ENCODE data around the gene RAB11FIP3. TPM values are rescaled to one million over a fixed set of nuclear protein-coding genes. Genes with fewer than 3 reads are reported as not detected.
A peak's percentile ranks its signal among the peaks of the same experiment; 100 is the strongest.

RAB11FIP3 gene
- total RNA-seq, 1 donor from 2014 or later = 25.4 TPM

DNA sequence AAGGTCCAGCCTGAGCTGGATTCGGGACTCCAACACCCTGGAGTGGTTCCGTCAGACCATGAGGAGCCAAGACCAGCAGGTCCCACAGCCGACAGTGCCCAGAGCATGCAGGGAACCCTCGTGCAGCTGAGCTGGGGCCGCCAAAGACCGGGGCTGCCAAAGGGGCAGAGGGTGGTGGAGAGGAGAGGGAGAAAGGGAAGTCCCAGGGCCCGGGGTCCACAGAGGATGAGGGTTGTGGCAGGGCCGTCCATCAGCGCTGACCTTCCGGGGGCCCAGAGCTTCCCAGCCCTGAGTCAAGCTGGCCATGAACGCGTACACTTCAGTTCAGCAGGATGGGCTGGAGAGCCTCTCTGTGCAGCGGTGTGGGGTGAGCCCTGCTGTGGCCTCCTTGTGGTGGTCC is 95.4 kb downstream of the RAB11FIP3 start:
- intact Hi-C loops (cut with DNase I) = loop anchor here (10.0 kb wide), 1 partner anchor 96 kb away; the partner anchor contains the start of gene RAB11FIP3
- DNase-seq (no peak), ATAC-seq (ENCODE audit: poor library complexity) (no peak)

DNA sequence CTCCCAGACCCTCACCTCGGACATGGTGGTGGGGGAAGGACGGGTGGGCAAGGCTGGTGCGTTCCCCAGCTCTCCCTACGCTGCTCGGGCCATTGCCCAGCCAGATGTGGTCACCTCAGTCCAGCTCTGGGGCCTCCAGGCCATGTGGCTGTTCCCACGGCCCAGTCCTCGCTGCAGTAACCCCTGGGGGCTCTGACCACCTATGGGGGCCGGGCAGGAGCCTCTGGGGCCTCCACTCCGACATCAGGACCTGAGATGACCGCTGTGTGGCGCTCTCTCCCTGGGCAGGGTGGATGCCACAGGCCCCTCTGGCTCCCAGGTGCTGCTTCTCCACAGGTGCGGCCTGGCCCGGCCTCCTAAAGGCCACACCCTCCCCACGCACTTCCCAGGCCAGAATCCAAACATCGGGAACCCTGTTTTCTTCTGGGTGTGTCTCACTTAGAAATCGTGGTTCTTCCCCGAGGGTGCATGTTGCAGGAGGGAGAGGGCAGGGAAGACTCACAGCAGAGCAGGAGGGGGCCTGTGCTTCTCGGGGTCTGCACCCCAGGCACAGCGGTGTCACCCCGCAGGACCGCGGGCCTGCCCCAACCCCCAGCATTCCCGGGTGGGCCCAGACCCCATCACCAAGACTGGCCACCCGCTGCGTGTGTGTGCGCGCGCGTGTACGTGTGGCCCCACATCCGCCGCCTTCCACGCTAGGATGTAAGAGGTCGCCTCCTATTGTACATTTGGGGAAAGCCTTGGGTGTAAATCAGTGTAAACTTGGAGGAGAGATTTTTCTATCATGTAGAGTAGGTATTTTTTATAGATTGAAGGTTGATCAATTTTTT is 96.1 kb downstream of the RAB11FIP3 start:
- DNase-seq = no peak
- ATAC-seq (ENCODE audit: poor library complexity) = no peak
- intact Hi-C loops (cut with DNase I) = loop anchor here (10.0 kb wide), 1 partner anchor 97 kb away; the partner anchor contains the start of gene RAB11FIP3

DNA sequence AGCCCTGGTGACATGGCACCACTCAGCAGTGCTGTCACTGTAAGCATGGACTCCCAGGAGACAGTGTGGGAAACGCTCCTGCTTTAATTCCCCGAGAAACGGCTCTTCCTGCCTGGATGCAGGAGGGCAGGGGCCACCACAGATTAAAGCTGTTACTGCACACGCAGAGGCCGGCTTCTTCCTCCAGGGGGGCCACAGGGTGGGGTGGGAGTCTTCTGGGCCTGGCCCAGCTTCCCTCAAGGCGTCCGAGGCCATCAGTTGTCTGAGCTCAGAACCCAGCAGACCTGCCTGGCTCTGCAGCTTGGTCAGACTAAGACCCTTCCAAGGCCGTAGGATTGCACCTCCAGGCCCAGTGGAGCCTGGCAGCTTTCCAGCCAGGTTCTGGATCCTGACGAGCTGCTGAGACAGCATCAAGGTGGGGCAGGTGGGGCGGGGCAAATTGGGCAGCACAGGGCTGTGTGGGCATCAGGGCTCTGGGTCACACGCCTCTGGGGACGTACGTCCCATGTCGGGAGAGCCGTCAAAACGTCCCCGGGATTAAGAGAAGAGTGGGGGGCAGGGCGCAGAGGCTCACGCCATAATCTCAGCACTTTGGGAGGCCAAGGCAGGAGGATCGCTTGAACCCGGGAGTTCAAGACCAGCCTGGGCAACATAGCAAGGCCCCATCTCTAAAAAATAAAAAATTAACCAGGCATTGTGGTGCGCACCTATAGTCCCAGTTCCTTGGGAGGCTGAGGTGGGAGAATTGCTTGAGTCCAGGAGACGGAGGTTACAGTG is 97.1 kb downstream of the RAB11FIP3 start:
- no peak for ATAC-seq (ENCODE audit: poor library complexity)
- DNase-seq = no peak
- intact Hi-C loops (cut with DNase I) = loop anchor here (10.0 kb wide), 1 partner anchor 98 kb away; the partner anchor contains the start of gene RAB11FIP3

GRCh38 chr16:523097-523741 is 97.8 kb downstream of the RAB11FIP3 start:
- intact Hi-C loops (cut with DNase I) = loop anchor here (10.0 kb wide), 1 partner anchor 98 kb away; the partner anchor contains the start of gene RAB11FIP3
- DNase-seq = no peak
- no peak for ATAC-seq (ENCODE audit: poor library complexity)

DNA sequence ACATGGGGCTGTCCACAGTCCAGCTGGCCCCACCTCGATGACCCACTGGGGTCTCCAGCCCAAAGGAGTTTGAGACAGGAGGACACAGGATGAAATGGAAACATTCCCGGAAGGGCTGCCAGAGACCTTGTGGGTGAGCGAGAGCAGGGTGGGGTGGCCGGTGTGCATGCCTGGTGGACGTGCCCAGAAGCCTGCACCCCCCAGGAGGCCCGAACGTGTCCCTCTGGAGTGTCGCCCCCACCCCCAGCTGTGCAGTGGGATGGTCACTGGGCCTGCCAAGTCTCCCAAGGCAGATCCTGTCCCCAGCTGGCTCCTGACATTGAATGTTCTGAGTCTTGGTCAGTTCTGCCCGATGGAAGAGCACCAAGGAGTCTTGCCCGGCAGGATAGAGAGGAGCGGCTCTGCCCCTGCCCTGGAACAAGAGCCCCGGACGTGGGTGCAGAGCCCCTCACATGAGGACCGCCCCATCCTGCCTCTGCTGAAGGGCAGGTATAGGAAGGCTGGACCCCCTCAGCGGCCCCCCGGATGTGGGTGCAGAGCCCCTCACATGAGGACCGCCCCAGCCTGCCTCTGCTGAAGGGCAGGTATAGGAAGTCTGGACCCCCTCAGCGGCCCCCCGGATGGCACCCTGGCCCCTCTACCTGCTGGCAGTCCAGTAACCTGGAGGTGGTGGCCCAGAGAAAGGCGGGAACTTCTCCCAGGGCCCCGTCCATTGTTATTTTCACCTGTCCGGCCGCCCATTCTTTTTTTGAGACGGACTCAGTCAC is 99.0 kb downstream of the RAB11FIP3 start:
- intact Hi-C loops (cut with DNase I) = loop anchor here (10.0 kb wide), 1 partner anchor 100 kb away; the partner anchor contains the start of gene RAB11FIP3
- ATAC-seq (ENCODE audit: poor library complexity) (no peak), DNase-seq (no peak)

DNA sequence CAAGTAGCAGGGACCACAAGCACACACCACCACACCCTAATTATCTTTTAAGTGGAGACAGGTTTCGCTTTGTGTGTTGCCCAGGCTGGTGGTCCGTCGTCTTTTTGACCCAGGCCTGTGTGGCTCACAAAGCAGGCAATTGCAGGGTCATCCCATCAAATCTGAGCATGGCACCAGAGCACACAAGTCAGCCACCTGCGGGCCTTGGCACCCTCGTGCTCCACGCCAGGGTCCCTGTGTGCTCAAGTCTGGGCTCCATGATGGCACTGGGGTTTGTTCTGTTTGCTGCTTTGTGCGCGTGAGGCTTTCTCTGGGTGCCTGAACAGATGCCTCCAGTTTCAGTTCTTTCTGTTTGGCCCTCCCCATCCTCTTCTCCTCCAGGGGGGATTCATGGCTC is 99.7 kb downstream of the RAB11FIP3 start:
- ATAC-seq (ENCODE audit: poor library complexity) (no peak), DNase-seq (no peak)
- intact Hi-C loops (cut with DNase I) = loop anchor here (10.0 kb wide), 1 partner anchor 100 kb away; the partner anchor contains the start of gene RAB11FIP3

DNA sequence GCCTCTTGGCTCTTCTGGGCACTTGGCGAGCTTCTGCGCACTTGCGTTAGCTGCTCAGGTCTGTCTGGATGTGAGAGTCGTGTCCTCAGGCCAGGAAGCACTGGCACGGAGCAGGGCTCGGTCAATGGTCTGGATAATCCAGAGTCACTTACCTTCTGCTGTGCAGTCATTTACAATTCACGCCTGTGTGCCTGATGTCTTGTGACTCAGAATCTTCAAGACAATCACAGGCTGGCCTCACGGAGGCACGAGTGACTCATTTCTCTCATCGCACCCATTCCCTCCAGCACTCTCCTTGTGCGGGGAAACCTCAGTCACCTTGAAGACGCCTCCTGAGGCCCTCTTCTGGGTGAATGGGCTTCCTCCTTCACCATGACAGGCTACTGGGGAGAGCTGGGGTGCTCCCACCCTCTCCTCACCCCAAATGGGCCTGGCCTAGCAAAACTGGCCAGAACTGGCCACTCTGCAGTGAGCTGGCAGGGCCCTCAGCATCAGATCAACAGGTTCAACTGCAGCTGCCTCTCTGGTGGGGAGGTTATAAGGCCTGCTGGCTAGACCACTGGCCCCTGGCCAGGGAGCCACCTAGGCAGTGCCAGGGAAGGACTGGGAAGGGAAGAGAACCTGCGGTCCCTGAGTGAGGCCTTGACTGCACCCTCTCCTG is 100.2 kb downstream of the RAB11FIP3 start:
- DNase-seq (no peak), ATAC-seq (ENCODE audit: poor library complexity) (no peak)
- intact Hi-C loops (cut with DNase I) = loop anchor here (10.0 kb wide), 1 partner anchor 101 kb away; the partner anchor contains the start of gene RAB11FIP3

DNA sequence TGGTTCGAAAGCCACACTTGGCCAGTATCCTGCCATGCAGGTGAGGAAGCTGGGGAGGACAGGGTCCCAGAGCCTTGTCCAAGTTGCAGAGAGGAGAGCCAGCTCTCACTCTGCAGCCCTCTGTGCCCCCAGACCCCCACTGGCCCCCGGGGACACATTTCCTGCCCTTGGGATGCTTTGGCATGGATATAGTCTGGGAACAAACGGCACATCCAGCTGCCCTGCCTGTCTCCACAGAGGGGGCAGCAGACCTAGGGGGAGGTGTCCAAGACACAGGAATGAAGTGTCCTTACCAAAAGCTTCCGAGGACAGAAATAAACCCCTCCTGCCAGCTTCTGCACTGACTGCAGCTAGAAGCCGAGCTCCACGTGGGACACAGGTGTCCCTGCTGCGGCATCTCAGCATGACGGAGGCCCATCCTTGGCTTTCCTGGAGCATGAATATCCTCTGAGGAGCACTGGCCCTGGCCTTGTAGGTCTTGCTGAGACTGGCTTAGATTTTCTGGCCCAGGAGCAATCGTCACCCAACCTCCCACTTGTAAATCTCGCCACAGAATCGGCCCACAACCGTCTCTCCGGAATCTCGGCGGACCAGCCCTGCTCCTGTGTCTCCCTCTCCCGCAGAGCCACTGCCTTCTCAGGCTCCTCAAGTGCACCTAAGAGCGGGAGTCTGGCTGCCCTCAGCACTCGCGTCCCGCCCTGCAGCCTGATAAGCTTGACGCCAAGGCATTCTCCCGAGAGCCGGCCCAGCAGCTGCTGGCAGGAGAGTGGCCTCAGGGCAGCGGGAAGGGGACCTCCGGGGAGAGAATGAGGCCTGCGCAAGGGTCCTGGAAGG is 100.9 kb downstream of the RAB11FIP3 start:
- DNase-seq (peak; percentile 76), ATAC-seq (ENCODE audit: poor library complexity) (peak; percentile 45)
- intact Hi-C loops (cut with DNase I) = loop anchor here (10.0 kb wide), 1 partner anchor 102 kb away; the partner anchor contains the start of gene RAB11FIP3

DNA sequence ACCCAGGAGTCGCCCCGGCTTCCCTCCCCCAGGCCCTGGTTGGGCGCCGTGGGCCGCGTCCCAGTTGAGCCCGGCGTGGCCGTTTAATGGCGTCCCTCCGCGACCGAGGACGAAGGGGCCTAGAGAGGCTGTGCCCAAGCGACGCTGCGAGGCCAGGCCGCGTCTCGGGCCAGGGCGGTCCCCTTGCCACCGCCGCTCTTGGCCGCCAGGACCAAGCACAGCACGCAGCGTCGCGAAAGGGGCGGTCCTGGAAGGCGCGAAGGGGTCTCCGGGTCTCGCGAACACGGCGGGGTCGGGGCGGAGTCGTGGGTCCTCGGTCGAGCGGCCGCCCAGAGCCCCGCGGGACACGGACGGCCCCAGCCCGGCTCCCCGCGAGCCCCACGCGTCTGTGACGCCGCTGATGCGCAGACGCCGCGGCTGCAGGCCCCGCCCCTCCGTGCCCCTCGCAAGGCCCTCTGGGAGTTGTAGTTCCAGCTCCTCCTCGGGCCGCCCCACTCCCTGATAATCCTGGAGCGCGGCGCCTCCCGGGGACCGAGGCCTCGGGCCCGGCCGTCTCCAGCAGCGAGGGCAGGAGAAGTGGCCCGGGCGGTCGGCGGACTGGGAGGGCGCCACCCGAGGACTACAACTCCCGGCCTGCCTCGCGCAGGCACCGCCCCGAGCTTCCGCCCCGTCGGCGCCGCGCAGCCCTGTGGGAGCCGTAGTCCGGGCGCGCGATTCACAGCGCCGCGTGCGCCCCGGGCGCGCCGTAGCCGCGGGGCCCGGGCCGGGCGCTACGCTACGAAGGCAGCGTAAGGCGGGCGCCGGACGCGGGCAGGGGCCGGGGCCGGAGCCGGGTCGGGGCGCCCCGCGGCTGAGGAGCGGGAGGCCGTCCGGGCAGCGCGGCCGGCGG is 101.8 kb downstream of the RAB11FIP3 start, which contains the start of gene CAPN15:
TSS of gene CAPN15 (plus strand) at position 698 of the 889 bp plus-strand sequence. CDS start 19,127 bp downstream, outside the sequence.
- intact Hi-C loops (cut with DNase I) = loop anchor here (10.0 kb wide), 1 partner anchor 102 kb away; the partner anchor contains the start of gene RAB11FIP3
- ATAC-seq (ENCODE audit: poor library complexity) = peak; percentile 93

DNA sequence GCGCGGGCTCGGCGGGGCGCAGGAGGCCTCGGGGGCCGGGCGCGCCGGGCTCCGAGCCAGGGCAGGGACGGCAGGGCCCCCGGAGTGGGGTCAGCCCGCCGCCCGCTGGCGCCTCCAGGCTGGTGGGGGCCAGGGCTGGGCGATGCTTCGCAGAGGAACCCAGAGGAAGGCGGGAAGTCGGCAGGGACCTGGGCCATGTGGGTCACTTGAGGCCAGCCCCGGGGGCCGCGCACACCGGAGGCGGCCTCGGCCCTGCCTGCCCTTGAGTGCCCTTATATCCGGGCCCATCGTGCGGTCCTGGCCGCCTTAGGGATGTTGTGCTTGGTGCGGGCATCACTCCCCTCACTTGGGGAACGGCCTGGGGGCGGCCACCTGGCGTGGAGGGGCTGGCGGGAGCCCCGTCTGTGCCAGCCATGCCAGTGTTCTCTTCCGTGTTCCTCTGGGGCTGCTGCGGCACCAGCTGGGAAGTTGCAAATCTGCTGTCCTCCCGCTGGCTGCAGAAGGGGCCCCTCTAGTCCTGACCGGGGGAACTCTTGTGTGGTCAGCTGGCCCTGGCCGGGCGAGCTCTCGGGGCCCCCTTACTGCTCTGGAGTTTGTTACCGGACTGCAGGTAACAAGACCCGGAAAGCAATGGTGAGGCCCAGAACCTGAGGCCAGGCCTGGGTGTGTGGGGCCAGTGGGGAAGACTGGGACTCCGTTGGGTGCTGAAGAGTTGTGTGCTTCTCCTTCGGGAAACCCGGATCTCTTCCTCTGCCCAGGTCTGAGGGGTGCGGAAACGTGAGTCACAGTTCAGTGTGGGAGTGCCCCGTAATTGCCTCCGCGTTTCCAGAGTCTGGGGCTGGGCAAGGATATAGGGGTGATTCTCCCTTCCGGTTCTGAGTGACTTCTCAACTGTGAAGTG is 102.9 kb downstream of the RAB11FIP3 start:
- DNase-seq (peak; percentile 60), ATAC-seq (ENCODE audit: poor library complexity) (no peak)
- intact Hi-C loops (cut with DNase I) = loop anchor here (10.0 kb wide), 1 partner anchor 104 kb away; the partner anchor contains the start of gene RAB11FIP3

More for the DNA sequence above, 101.8 kb downstream of the RAB11FIP3 start, which contains the start of gene CAPN15:
- peak; percentile 92 for DNase-seq

GRCh38 chr16:529012-529575 is 103.6 kb downstream of the RAB11FIP3 start:
- intact Hi-C loops (cut with DNase I) = loop anchor here (10.0 kb wide), 1 partner anchor 104 kb away; the partner anchor contains the start of gene RAB11FIP3
- DNase-seq (no peak), ATAC-seq (ENCODE audit: poor library complexity) (no peak)

DNA sequence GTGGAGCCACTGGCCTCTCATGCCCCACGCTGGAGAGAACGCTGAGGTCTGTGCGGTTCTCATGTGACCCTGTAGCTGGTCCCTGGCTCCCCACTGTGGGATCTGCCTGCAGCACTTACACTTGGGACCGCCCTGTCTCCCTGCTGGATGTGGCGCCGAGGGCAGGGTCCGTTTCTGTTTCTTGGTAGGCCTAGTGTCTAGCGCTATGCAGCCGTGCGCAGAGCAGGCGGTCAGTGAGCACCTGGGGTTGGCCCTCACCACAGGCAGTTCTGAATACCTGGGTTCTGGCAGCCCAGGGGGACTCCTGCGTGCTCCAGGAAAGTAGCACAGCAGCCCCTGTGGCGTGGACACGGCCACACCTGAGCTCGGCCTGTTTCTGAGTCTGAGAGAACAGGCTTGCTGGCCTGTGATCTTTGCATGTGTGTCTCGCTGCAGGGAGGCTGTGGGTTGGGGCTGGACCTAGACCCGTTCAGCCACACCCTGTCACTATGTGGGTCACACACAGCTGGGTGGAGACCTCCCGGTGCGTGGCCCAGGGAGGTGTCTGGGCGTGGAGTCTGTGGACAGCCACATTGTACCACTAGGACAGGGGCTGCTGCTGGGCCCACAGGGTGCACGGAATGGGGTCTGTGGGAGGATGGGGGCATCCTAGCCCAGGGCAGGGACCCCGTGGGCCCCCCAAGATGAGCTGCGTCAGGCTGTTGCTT is 104.8 kb downstream of the RAB11FIP3 start:
- ATAC-seq (ENCODE audit: poor library complexity) (no peak), DNase-seq (no peak)
- intact Hi-C loops (cut with DNase I) = no loop called here

- intact Hi-C loops (cut with DNase I) = no loop called here
- ATAC-seq (ENCODE audit: poor library complexity) (no peak), DNase-seq (no peak)
Observed at GRCh38 chr16:531494-532125, 106.2 kb downstream of the RAB11FIP3 start.

Data from Right ventricle myocardium superior (tissue), 1 donor.